Erythroblast (primary cell): ENCODE results near the gene ACVRL1.

Experiments
- GATA1 ChIP-seq: IDR thresholded peaks from 2 replicates; pipeline ENCODE4 v1.6.1; 2011; ENCODE audit warnings: low read depth, mild to moderate bottlenecking, control low read depth, low read length, moderate library complexity
- POLR2A ChIP-seq: IDR thresholded peaks from 2 replicates; pipeline ENCODE4 v1.6.1; 2011; ENCODE audit warnings: mild to moderate bottlenecking, low read length

- TF ChIP-seq POLR2A, result no peak
- no peak for TF ChIP-seq GATA1
Measured at GRCh38 chr12:51866762-51867161, 40.5 kb upstream of the ACVRL1 start.
